T-cell (primary cell): Measurements from ENCODE around the gene GHRHR. TPM values are rescaled to one million over a fixed set of nuclear protein-coding genes. Genes with fewer than 3 reads are reported as not detected.

ENCODE experiments used
- ATAC-seq, 4 experiments: fragments of 200-7000 bp in 3 of 4; fragments of 150-1000 bp in 1 of 4; cut with Tn5 transposase; replicated peaks in 1 of 4; 1 replicate in 3 of 4; 2 replicates in 1 of 4; pipeline ENCODE4 v1.10.0; 2021; ENCODE audit warnings: moderate library complexity in 3 of 4, mild to moderate bottlenecking in 2 of 4, moderate number of reproducible peaks in 1 of 4
- CTCF ChIA-PET, 2 donors: fragments of 300-600 bp; sonication (Branson Sonifier 250); formaldehyde crosslinking; loops; one replicate each; lab custom pipeline; 2022; ENCODE audit warnings: antibody characterized with exemption in 2 of 2; lab: Charles Lee
- POLR2A ChIA-PET, 2 donors: fragments of 300-600 bp; sonication (Branson Sonifier 250); formaldehyde crosslinking; loops; one replicate each; lab custom pipeline; 2022; ENCODE audit warnings: antibody characterized with exemption in 2 of 2; lab: Charles Lee
- DNase-seq, 35 experiments: peaks; one replicate each; pipeline versions ENCODE4 v3.0.0 to v3.0.0-alpha.2; 2013 to 2023
- H3K27ac ChIP-seq: one replicate; pipeline ENCODE4 v1.5.1; 2013; ENCODE audit warnings: low read length
- H3K27me3 ChIP-seq, 2 experiments: replicated peaks in 1 of 2; 1 replicate in 1 of 2; 2 replicates in 1 of 2; pipeline versions ENCODE4 v1.6.1 to v1.7.0; 2013; ENCODE audit warnings: low read length in 1 of 2, mixed read lengths in 1 of 2; ENCODE audit not compliant: control insufficient read depth in 2 of 2, insufficient read depth in 2 of 2; ENCODE audit errors: extremely low read depth in 1 of 2
- H3K36me3 ChIP-seq, 2 donors: 1 replicate in 1 of 2; 2 replicates in 1 of 2; pipeline versions ENCODE4 v1.6.1 to v1.7.0; 2013; ENCODE audit warnings: low read length in 1 of 2; ENCODE audit not compliant: control insufficient read depth in 2 of 2, insufficient read depth in 1 of 2; ENCODE audit errors: extremely low read depth in 1 of 2
- H3K4me1 ChIP-seq, 2 experiments: 1 replicate in 1 of 2; 2 replicates in 1 of 2; pipeline versions ENCODE4 v1.6.1 to v1.7.0; 2013; ENCODE audit warnings: low read length in 2 of 2, mixed read lengths in 1 of 2; ENCODE audit not compliant: insufficient read depth in 2 of 2, control insufficient read depth in 1 of 2; ENCODE audit errors: extremely low read depth in 1 of 2
- H3K4me3 ChIP-seq, 2 donors: 1 replicate in 1 of 2; 2 replicates in 1 of 2; pipeline versions ENCODE4 v1.5.1 to v1.7.0; 2013; ENCODE audit warnings: mild to moderate bottlenecking in 2 of 2, low read length in 1 of 2, moderate library complexity in 1 of 2; ENCODE audit not compliant: control insufficient read depth in 1 of 2; ENCODE audit errors: extremely low read depth in 1 of 2
- H3K9me3 ChIP-seq: 2 replicates; pipeline ENCODE4 v1.7.0; 2013
- H3K27ac Mint-ChIP-seq, 2 donors: one replicate each; pipeline ENCODE4 v1.8.0; 2020 to 2021; ENCODE audit warnings: mild to moderate bottlenecking in 2 of 2, mixed read lengths in 2 of 2
- H3K27me3 Mint-ChIP-seq, 2 donors: one replicate each; pipeline ENCODE4 v1.8.0; 2021 to 2022; ENCODE audit warnings: mixed read lengths in 2 of 2
- H3K36me3 Mint-ChIP-seq: one replicate; pipeline ENCODE4 v1.8.0; 2021; ENCODE audit warnings: mixed read lengths
- H3K4me1 Mint-ChIP-seq, 3 donors: one replicate each; pipeline ENCODE4 v1.8.0; 2020 to 2022; ENCODE audit warnings: mixed read lengths in 3 of 3, mild to moderate bottlenecking in 1 of 3
- H3K4me3 Mint-ChIP-seq, 3 donors: one replicate each; pipeline ENCODE4 v1.8.0; 2020 to 2022; ENCODE audit warnings: mild to moderate bottlenecking in 3 of 3, mixed read lengths in 3 of 3, moderate library complexity in 3 of 3
- H3K9me3 Mint-ChIP-seq, 3 donors: one replicate each; pipeline ENCODE4 v1.8.0; 2020 to 2022; ENCODE audit warnings: mixed read lengths in 3 of 3
- WGBS: methylation state at CpG from one replicate; pipeline ENCODE4 v1.1.5; 2013; ENCODE audit warnings: missing lambda C conversion rate; ENCODE audit not compliant: insufficient coverage; 5-methylcytosine and 5-hydroxymethylcytosine counted together
- total RNA-seq, 35 experiments: library from RNA in 6 of 35; stranded (reverse) in 6 of 35; fragments of 120-200 nt in 1 of 35; gene quantifications; one replicate each; pipeline versions ENCODE4 v1.2.1 to v1.2.4 and lab custom pipeline; 2013 to 2026

Gene GHRHR
- total RNA-seq, 5 donors from 2014 or later (not counting 1 experiment from before 2014, with no cell fraction given): not detected

DNA sequence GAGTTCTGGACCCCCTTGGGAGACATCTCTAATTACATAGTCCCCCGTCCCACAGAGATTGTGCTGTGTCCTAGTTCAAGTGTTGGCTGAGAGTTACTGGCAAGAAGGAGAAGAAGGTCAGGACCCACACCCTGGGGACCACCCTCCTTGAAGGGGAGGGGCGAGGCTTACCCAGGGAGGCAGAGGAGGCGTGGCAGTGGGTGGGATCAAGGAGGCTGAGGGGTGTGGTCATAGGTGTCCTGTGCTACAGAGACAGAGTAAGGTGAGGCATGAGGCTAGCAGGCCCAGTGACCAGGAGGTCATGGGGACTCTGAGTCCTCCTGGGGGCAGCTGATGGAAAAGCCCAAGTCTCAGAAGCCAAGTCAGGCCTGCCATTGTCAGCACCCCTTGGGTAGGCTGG lies 59.0 kb downstream of the GHRHR start:
- H3K27me3 ChIP-seq: peaks cover 0 to 8% of the 10 kb centered on the region in 2 experiments
- no peak for DNase-seq
- Mint-ChIP-seq H3K9me3 (no peaks in the 10 kb centered on the region), H3K27ac (no peak overlapping the region), H3K4me1 (peaks cover 40 to 71% (median 48%) of the 10 kb centered on the region in 3 donors), H3K27me3 (peaks cover 0 to 9% of the 10 kb centered on the region in 2 donors), H3K36me3 (no peaks in the 10 kb centered on the region), H3K4me3 (no peak overlapping the region)
- H3K27ac ChIP-seq: no peak overlapping the region
- H3K4me1 ChIP-seq: peaks cover 5 to 44% of the 10 kb centered on the region in 2 experiments
- H3K9me3 ChIP-seq: no peaks in the 10 kb centered on the region
- WGBS: 67% methylated on average over 1 of the region's 3 CpGs
- ChIA-PET CTCF (interaction anchor here in 1 of 2 donors (0.6 kb wide), 1 partner anchor 39 kb away, joined by 3 read pairs; no protein-coding TSS in a partner anchor), POLR2A (no interaction called here)
- no peak overlapping the region for H3K4me3 ChIP-seq
- no peak for ATAC-seq
- H3K36me3 ChIP-seq: no peaks in the 10 kb centered on the region

DNA sequence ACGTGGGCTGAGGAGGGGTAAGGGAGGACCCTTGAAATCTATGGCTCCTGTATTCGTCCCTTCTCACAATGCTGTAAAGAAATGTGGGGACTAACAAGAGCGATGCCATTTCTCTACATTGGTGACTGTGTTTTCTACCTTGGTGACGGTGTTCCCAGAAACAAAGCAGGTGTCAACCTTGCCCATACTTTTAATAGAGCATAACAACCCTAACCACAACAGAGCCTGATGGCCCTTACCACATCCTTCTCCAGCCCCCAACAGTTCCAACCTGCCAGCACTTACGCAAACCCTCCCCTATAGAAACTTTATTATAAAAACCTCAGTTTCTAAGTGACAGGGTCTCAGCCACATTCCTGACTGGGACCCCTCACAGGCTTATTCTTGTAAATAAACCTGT lies 60.1 kb downstream of the GHRHR start:
- H3K27me3 ChIP-seq: peaks cover 0 to 18% of the 10 kb centered on the region in 2 experiments
- no peaks in the 10 kb centered on the region for H3K36me3 ChIP-seq
- no peaks in the 10 kb centered on the region for H3K36me3 Mint-ChIP-seq
- ChIA-PET CTCF (interaction anchor here in 1 of 2 donors (0.9 kb wide), 1 partner anchor 40 kb away, joined by 4 read pairs; no protein-coding TSS in a partner anchor), POLR2A (no interaction called here)
- DNase-seq: peak in 20 of 35 experiments; percentile 2 to 44 (median 9)
- no peaks in the 10 kb centered on the region for H3K9me3 Mint-ChIP-seq
- H3K27ac Mint-ChIP-seq: peak overlapping the region in 1 of 2 donors; percentile 64
- peak in 2 of 4 experiments; percentile 64 to 93 for ATAC-seq
- H3K27ac ChIP-seq: peak overlapping the region; percentile 49
- no peak overlapping the region for H3K4me3 ChIP-seq
- H3K4me1 ChIP-seq: peaks cover 2 to 39% of the 10 kb centered on the region in 2 experiments
- H3K9me3 ChIP-seq: no peaks in the 10 kb centered on the region
- peaks cover 0 to 11% of the 10 kb centered on the region in 2 donors for H3K27me3 Mint-ChIP-seq
- peaks cover 38 to 62% (median 40%) of the 10 kb centered on the region in 3 donors for H3K4me1 Mint-ChIP-seq
- 36% methylated on average over 2 of the region's 5 CpGs for WGBS
- H3K4me3 Mint-ChIP-seq: peak overlapping the region in 1 of 3 donors; percentile 19

DNA sequence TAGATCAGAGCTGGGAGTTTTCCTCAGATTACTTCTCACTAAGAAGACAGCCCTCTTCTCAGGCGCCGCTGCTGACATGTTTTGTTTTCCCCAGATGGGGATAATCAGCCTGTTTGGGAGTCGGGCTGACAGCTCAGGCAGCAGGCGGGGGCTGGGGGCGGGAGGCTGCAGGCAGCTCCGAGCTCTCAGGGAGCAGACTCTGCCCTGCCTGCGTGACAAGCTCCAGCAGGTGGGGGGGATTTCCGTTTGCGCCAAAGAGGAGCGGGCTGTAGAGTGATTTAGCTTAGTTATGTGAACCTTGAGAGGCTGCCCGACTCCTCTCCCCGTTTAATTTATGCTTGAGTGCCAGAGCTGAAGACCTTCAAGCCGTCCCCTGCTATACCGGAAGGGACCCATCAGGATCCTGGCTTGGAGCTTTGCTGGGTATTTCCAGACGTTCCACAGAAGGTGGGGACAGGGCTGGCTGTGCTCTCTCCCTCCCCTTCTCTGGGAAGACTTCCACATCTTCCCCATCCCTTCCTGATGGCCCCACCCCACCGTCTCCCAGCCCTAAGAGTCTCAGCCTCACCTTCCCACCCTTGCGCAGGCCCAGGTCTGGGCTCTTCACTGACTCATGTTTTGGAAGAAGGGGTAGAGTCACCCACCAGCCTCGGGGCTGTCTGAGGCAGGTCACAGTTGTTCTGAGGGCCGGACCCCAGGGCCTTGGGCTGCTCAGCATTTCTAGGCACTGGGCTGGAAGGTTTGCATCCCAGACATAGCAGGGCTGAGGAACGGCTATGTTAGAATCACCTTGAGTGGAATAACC lies 63.6 kb downstream of the GHRHR start:
- Histone ChIP-seq H3K4me3 (no peak overlapping the region), H3K36me3 (no peaks in the 10 kb centered on the region), H3K27ac (no peak overlapping the region), H3K27me3 (peaks cover 0 to 29% of the 10 kb centered on the region in 2 experiments), H3K4me1 (peaks cover 0 to 23% of the 10 kb centered on the region in 2 experiments), H3K9me3 (no peaks in the 10 kb centered on the region)
- Mint-ChIP-seq H3K9me3 (peaks cover 0 to 2% (median 0%) of the 10 kb centered on the region in 3 donors), H3K36me3 (no peaks in the 10 kb centered on the region), H3K4me1 (peaks cover 23 to 37% (median 26%) of the 10 kb centered on the region in 3 donors), H3K4me3 (peak overlapping the region in 1 of 3 donors; percentile 44), H3K27ac (no peak overlapping the region), H3K27me3 (peaks cover 0 to 14% of the 10 kb centered on the region in 2 donors)
- ATAC-seq (peak in 1 of 4 experiments; percentile 43), DNase-seq (peak in 3 of 35 experiments; percentile 4 to 9 (median 5))
- WGBS: 39% methylated on average over 13 of the region's 20 CpGs
- POLR2A ChIA-PET: interaction anchor here in 1 of 2 donors (0.6 kb wide), 1 partner anchor 38 kb away, joined by 5 read pairs; no protein-coding TSS in a partner anchor
- CTCF ChIA-PET: no interaction called here

GRCh38 chr7:31028006-31028405 lies 64.3 kb downstream of the GHRHR start:
- ATAC-seq: no peak
- peaks cover 19 to 31% (median 23%) of the 10 kb centered on the region in 3 donors for H3K4me1 Mint-ChIP-seq
- H3K27ac ChIP-seq: no peak overlapping the region
- H3K27me3 Mint-ChIP-seq: peaks cover 0 to 14% of the 10 kb centered on the region in 2 donors
- H3K4me3 Mint-ChIP-seq: no peak overlapping the region
- POLR2A ChIA-PET: interaction anchor here in 1 of 2 donors (0.6 kb wide), 1 partner anchor 39 kb away, joined by 5 read pairs; no protein-coding TSS in a partner anchor
- H3K27me3 ChIP-seq: peaks cover 0 to 31% of the 10 kb centered on the region in 2 experiments
- H3K9me3 Mint-ChIP-seq: peaks cover 0 to 4% (median 0%) of the 10 kb centered on the region in 3 donors
- no peak overlapping the region for H3K27ac Mint-ChIP-seq
- H3K36me3 ChIP-seq: no peaks in the 10 kb centered on the region
- H3K4me3 ChIP-seq: no peak overlapping the region
- CTCF ChIA-PET: no interaction called here
- H3K9me3 ChIP-seq: no peaks in the 10 kb centered on the region
- H3K36me3 Mint-ChIP-seq: no peaks in the 10 kb centered on the region
- WGBS: 91% methylated on average over 4 of the region's 5 CpGs
- no peak for DNase-seq
- H3K4me1 ChIP-seq: peaks cover 0 to 20% of the 10 kb centered on the region in 2 experiments

DNA sequence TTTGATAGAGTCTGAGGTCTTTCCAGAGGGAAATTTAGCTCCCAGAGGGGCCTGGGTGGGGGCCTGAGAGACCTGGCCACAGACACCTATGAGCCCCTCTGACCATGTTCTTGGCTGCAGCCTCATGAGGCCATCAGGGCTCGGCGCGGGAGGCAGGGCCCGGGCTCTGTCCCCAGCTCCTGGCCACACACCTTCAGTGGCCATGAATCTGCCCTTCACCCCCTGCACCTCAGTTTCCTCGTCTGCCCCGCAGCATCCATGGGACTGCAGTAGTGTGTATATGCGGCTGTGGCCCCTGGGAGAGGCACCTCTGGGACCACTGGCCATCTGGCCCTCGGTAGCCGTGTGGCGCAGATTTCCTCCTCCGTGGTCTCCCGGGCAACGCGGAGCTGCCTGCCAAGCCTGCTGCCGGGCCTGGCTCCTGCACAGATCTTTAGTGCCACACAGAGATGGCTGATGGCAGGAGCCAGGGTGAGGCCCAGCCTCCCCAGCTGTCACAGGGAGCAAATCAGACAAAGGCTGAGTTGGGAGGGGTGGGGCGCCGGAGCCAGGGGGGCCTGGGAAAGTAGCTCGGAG lies 64.8 kb downstream of the GHRHR start:
- Histone ChIP-seq H3K36me3 (no peaks in the 10 kb centered on the region), H3K27me3 (peaks cover 0 to 31% of the 10 kb centered on the region in 2 experiments), H3K4me1 (peaks cover 0 to 15% of the 10 kb centered on the region in 2 experiments), H3K9me3 (no peaks in the 10 kb centered on the region), H3K27ac (no peak overlapping the region), H3K4me3 (no peak overlapping the region)
- ATAC-seq: no peak
- no peak overlapping the region for H3K4me3 Mint-ChIP-seq
- H3K27ac Mint-ChIP-seq: no peak overlapping the region
- H3K27me3 Mint-ChIP-seq: peaks cover 0 to 14% of the 10 kb centered on the region in 2 donors
- no peak for DNase-seq
- POLR2A ChIA-PET: interaction anchor here in 1 of 2 donors (0.6 kb wide), 1 partner anchor 39 kb away, joined by 5 read pairs; no protein-coding TSS in a partner anchor
- CTCF ChIA-PET: no interaction called here
- H3K4me1 Mint-ChIP-seq: peaks cover 15 to 26% (median 18%) of the 10 kb centered on the region in 3 donors
- no peaks in the 10 kb centered on the region for H3K36me3 Mint-ChIP-seq
- peaks cover 0 to 4% (median 0%) of the 10 kb centered on the region in 3 donors for H3K9me3 Mint-ChIP-seq
- 94% methylated on average over 11 of the region's 18 CpGs for WGBS
